Lung (tissue), 12 donors: Measurements from ENCODE around the gene KLHL6. TPM values are rescaled to one million over a fixed set of nuclear protein-coding genes. Genes with fewer than 3 reads are reported as not detected.

ENCODE experiments used
- ATAC-seq: fragments of 200-7000 bp; cut with Tn5 transposase; one replicate; pipeline ENCODE4 v1.9.1; 2020; ENCODE audit warnings: moderate number of reproducible peaks; ENCODE audit not compliant: insufficient read depth, low FRiP score
- DNase-seq, 3 donors: peaks; one replicate each; pipeline ENCODE4 v3.0.0-alpha.2; 2013 to 2017
- H3K27ac ChIP-seq, 2 donors: one replicate each; pipeline ENCODE4 v1.5.1; 2013; ENCODE audit warnings: mild to moderate bottlenecking in 2 of 2, moderate library complexity in 2 of 2, control low read depth in 1 of 2, inconsistent platforms in 1 of 2, low read depth in 1 of 2, low read length in 1 of 2
- H3K27me3 ChIP-seq, 3 donors: one replicate each; pipeline ENCODE4 v1.5.1; 2013; ENCODE audit warnings: low read length in 2 of 3; ENCODE audit not compliant: control insufficient read depth in 3 of 3, insufficient read depth in 3 of 3
- H3K36me3 ChIP-seq, 4 donors: one replicate each; pipeline ENCODE4 v1.5.1; 2013; ENCODE audit warnings: low read length in 4 of 4, mild to moderate bottlenecking in 1 of 4, moderate library complexity in 1 of 4; ENCODE audit not compliant: control insufficient read depth in 4 of 4, insufficient read depth in 4 of 4
- H3K4me1 ChIP-seq, 5 donors: one replicate each; pipeline ENCODE4 v1.5.1; 2013; ENCODE audit warnings: low read length in 5 of 5, mild to moderate bottlenecking in 2 of 5, moderate library complexity in 1 of 5; ENCODE audit not compliant: control insufficient read depth in 5 of 5, insufficient read depth in 5 of 5
- H3K4me3 ChIP-seq: one replicate; pipeline ENCODE4 v1.5.1; 2013; ENCODE audit warnings: mild to moderate bottlenecking, control low read depth, moderate library complexity
- H3K9ac ChIP-seq, 2 donors: one replicate each; pipeline ENCODE4 v1.5.1; 2013; ENCODE audit warnings: low read length in 2 of 2, control low read depth in 1 of 2; ENCODE audit not compliant: insufficient read depth in 1 of 2
- H3K9me3 ChIP-seq, 4 donors: one replicate each; pipeline ENCODE4 v1.5.1; 2013; ENCODE audit warnings: low read length in 3 of 4, mild to moderate bottlenecking in 1 of 4, moderate library complexity in 1 of 4; ENCODE audit not compliant: control insufficient read depth in 4 of 4, insufficient read depth in 3 of 4
- CTCF ChIP-seq: IDR thresholded peaks from 2 replicates; pipeline ENCODE4 v1.5.1; 2012; ENCODE audit warnings: mild to moderate bottlenecking; ENCODE audit errors: control extremely low read depth, extremely low read depth
- WGBS, 2 donors: extraction: QIAGEN DNeasy Blood & Tissue Kit; methylation state at CpG; one replicate each; pipeline ENCODE4 v1.1.7; 2013; 5-methylcytosine and 5-hydroxymethylcytosine counted together
- polyA plus RNA-seq, 2 donors: library from polyadenylated mRNA; stranded (reverse); fragments of 200-250 nt; gene quantifications; one replicate each; pipeline ENCODE4 v1.2.1, GENCODE V29; 2013
- total RNA-seq, 2 donors: library from RNA; depleted of rRNA in 1 of 2; stranded (reverse); fragments of >200 nt in 1 of 2; gene quantifications; one replicate each; pipeline ENCODE4 v1.2.1, GENCODE V29; 2014 to 2021
- donor health status: control.
- donor health status: control.
- donor health status: Bipolar disorder and iron deficiency.
- donor health status: healthy.
- donor health status: DM: yes; HTN: yes; CAD: no.

Gene KLHL6
- total and polyA plus RNA-seq, 4 donors, result 3.4 to 18.0 (median 14.1) TPM

- H3K4me3 ChIP-seq, result no peak overlapping the region
- DNase-seq (no peak), ATAC-seq (no peak)
- H3K9ac ChIP-seq, result no peak overlapping the region
- no peaks in the 10 kb centered on the region for H3K9me3 ChIP-seq
- no peak for TF ChIP-seq CTCF
- H3K36me3 ChIP-seq, result peaks cover 0 to 2% (median 0%) of the 10 kb centered on the region in 4 donors
- peaks cover 0 to 5% (median 0%) of the 10 kb centered on the region in 5 donors for H3K4me1 ChIP-seq
- H3K27me3 ChIP-seq, result no peaks in the 10 kb centered on the region
- H3K27ac ChIP-seq, result no peak overlapping the region
- WGBS, 2 donors, result 53 to 65% methylated on average over 2 of the region's 2 CpGs
These were observed 46.7 kb downstream of the KLHL6 start for GRCh38 chr3:183508821-183509220.

- no peak overlapping the region for H3K27ac ChIP-seq
- no peak for ATAC-seq
- no peaks in the 10 kb centered on the region for H3K9me3 ChIP-seq
- H3K36me3 ChIP-seq, result peaks cover 0 to 2% (median 0%) of the 10 kb centered on the region in 4 donors
- H3K4me3 ChIP-seq, result no peak overlapping the region
- H3K27me3 ChIP-seq, result no peaks in the 10 kb centered on the region
- H3K4me1 ChIP-seq, result no peaks in the 10 kb centered on the region
- WGBS, 2 donors, result 83 to 95% methylated on average over 11 of the region's 11 CpGs
- DNase-seq, result no peak
- no peak overlapping the region for H3K9ac ChIP-seq
- no peak for TF ChIP-seq CTCF
These were observed 48.0 kb downstream of the KLHL6 start for GRCh38 chr3:183507551-183507950.

GRCh38 chr3:183506674-183507320 lies 48.7 kb downstream of the KLHL6 start:
- no peak for ATAC-seq
- Histone ChIP-seq H3K4me3 (no peak overlapping the region), H3K27ac (no peak overlapping the region), H3K9ac (no peak overlapping the region), H3K36me3 (peaks cover 0 to 2% (median 0%) of the 10 kb centered on the region in 4 donors), H3K9me3 (no peaks in the 10 kb centered on the region), H3K27me3 (no peaks in the 10 kb centered on the region), H3K4me1 (no peaks in the 10 kb centered on the region)
- TF ChIP-seq CTCF, result no peak
- no peak for DNase-seq
- WGBS, 2 donors, result 61 to 66% methylated on average over 3 of the region's 3 CpGs

- H3K27me3 ChIP-seq, result no peaks in the 10 kb centered on the region
- no peak overlapping the region for H3K9ac ChIP-seq
- no peak for TF ChIP-seq CTCF
- DNase-seq, result no peak
- no peaks in the 10 kb centered on the region for H3K9me3 ChIP-seq
- peaks cover 0 to 2% (median 0%) of the 10 kb centered on the region in 4 donors for H3K36me3 ChIP-seq
- no peak overlapping the region for H3K27ac ChIP-seq
- no peak for ATAC-seq
- H3K4me3 ChIP-seq, result no peak overlapping the region
- no peaks in the 10 kb centered on the region for H3K4me1 ChIP-seq
- 100% methylated on average over 1 of the region's 1 CpG for WGBS, 2 donors
These were observed 50.9 kb downstream of the KLHL6 start for GRCh38 chr3:183504597-183504996.
